ENCODE measurements around the gene ALDH7A1. TPM values are rescaled to one million over a fixed set of nuclear protein-coding genes. Genes with fewer than 3 reads are reported as not detected.

ALDH7A1 gene
- total and polyA plus RNA-seq, 2 experiments from 2014 or later, result 65.2 to 121 TPM

- peak in 1 of 2 donors; percentile 41 for DNase-seq (ENCODE audit: low read depth in 1 of 2, low spot score in 1 of 2)
- Histone ChIP-seq H3K9me3 (ENCODE audit: low read depth) (no peaks in the 10 kb centered on the region), H3K27ac (no peak overlapping the region), H3K36me3 (no peaks in the 10 kb centered on the region), H3K4me3 (no peak overlapping the region), H3K4me1 (ENCODE audit: low read depth) (peaks cover 1% of the 10 kb centered on the region), H3K27me3 (no peaks in the 10 kb centered on the region)
- TF ChIP-seq CTCF (IDR thresholded peaks at IDR 0.05; ENCODE audit: low read depth, low read length), result no peak
These were observed 86.1 kb downstream of the ALDH7A1 start for GRCh38 chr5:126508962-126509279.

- no peak overlapping the region for H3K4me3 ChIP-seq
- peaks cover 6% of the 10 kb centered on the region for H3K4me1 ChIP-seq (ENCODE audit: low read depth)
- TF ChIP-seq CTCF (IDR thresholded peaks at IDR 0.05; ENCODE audit: low read depth, low read length), result no peak
- no peaks in the 10 kb centered on the region for H3K9me3 ChIP-seq (ENCODE audit: low read depth)
- no peak overlapping the region for H3K27ac ChIP-seq
- no peak for DNase-seq (ENCODE audit: low read depth in 1 of 2, low spot score in 1 of 2)
- no peaks in the 10 kb centered on the region for H3K27me3 ChIP-seq
- no peaks in the 10 kb centered on the region for H3K36me3 ChIP-seq
These were observed 86.6 kb downstream of the ALDH7A1 start for GRCh38 chr5:126508251-126508961.

DNA sequence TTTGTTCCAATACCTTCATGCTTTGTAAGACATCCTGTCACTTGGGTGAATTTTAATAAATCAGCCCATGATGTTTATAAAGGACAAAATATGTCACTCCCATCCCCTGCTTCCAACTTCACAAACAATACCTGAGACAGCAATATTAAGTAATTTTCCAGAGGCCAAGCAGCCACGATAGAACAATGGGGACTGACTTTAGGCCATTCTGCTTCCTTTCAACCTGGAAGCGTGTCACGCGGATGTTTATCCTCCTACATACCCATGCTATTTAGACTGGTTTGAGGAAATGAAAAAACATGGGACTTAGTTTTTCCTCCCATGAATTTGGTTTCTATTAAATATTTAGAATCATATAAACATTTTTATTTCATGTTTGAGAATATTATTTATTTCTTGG is 88.9 kb downstream of the ALDH7A1 start:
- no peak overlapping the region for H3K27ac ChIP-seq
- H3K9me3 ChIP-seq (ENCODE audit: low read depth), result no peaks in the 10 kb centered on the region
- H3K36me3 ChIP-seq, result no peaks in the 10 kb centered on the region
- no peak for TF ChIP-seq CTCF (IDR thresholded peaks at IDR 0.05; ENCODE audit: low read depth, low read length)
- no peak for DNase-seq (ENCODE audit: low read depth in 1 of 2, low spot score in 1 of 2)
- H3K4me3 ChIP-seq, result no peak overlapping the region
- H3K4me1 ChIP-seq (ENCODE audit: low read depth), result peaks cover 6% of the 10 kb centered on the region
- H3K27me3 ChIP-seq, result no peaks in the 10 kb centered on the region

DNA sequence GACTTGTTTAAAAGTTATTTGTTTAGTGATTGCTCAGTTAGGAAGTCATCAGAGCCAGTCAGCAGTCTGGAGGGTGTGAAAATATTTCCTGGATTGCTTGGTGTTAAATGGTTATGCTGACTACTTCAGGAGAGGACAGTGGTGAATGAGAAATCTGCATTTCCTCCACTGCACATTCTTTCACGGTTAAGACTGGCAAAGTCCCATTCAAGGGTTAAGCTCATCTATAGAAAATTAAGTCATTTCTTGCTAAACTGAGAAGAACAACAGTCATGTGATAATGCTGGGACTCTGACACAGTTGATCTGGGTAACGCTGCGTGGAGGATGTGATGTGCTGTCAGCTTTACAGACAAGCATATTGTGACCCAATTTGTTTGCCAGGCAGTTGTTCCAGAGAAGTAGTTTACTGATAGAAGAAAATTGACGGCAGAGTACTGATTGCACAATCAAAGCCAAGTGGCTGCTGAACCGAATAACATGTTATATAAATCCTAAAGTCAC is 91.4 kb downstream of the ALDH7A1 start:
- Histone ChIP-seq H3K9me3 (ENCODE audit: low read depth) (no peaks in the 10 kb centered on the region), H3K27me3 (no peaks in the 10 kb centered on the region), H3K27ac (no peak overlapping the region), H3K36me3 (no peaks in the 10 kb centered on the region), H3K4me3 (no peak overlapping the region), H3K4me1 (ENCODE audit: low read depth) (peaks cover 6% of the 10 kb centered on the region)
- TF ChIP-seq CTCF (IDR thresholded peaks at IDR 0.05; ENCODE audit: low read depth, low read length), result no peak
- peak in 1 of 2 donors; percentile 73 for DNase-seq (ENCODE audit: low read depth in 1 of 2, low spot score in 1 of 2)

DNA sequence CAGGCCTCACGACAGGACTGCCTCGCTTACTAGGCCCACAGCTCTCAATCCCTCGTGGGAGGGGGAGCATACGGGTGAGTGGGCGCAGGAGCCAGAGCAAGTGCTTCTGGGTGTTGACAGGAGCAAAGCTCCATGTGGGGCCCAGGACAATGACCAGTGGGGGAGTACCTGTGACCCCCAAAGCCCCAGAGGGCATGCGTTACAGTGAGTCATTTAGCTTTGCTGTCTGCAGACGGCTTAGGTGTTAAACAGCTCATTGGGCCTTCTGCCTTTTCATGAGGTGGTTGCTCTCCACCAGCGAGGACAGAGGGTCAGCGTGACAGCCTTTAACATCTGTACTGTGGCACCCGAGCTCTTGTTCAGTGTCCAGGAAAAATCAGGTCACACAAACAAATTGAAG is 93.6 kb downstream of the ALDH7A1 start:
- no peak overlapping the region for H3K27ac ChIP-seq
- no peak overlapping the region for H3K4me3 ChIP-seq
- no peaks in the 10 kb centered on the region for H3K27me3 ChIP-seq
- H3K4me1 ChIP-seq (ENCODE audit: low read depth), result peaks cover 6% of the 10 kb centered on the region
- no peaks in the 10 kb centered on the region for H3K9me3 ChIP-seq (ENCODE audit: low read depth)
- no peak for DNase-seq (ENCODE audit: low read depth in 1 of 2, low spot score in 1 of 2)
- no peaks in the 10 kb centered on the region for H3K36me3 ChIP-seq
- TF ChIP-seq CTCF (IDR thresholded peaks at IDR 0.05; ENCODE audit: low read depth, low read length), result no peak
